CD8-positive, alpha-beta memory T cell (primary cell): ENCODE measurements around the gene ARHGEF28. TPM values are rescaled to one million over a fixed set of nuclear protein-coding genes. Genes with fewer than 3 reads are reported as not detected.

ENCODE experiments used
- CTCF ChIA-PET: fragments of 350-600 bp; sonication (Branson Sonifier 250); formaldehyde crosslinking; loops from one replicate; lab custom pipeline; 2021; ENCODE audit warnings: antibody characterized with exemption; lab: Charles Lee
- POLR2A ChIA-PET: fragments of 350-600 bp; sonication (Branson Sonifier 250); formaldehyde crosslinking; loops from one replicate; lab custom pipeline; 2021; ENCODE audit warnings: antibody characterized with exemption; lab: Charles Lee
- DNase-seq, 5 donors: peaks; one replicate each; pipeline versions ENCODE4 v3.0.0 to v3.0.0-alpha.2; 2020 to 2022; ENCODE audit warnings: mixed read lengths in 1 of 5
- H3K27ac ChIP-seq: one replicate; pipeline ENCODE4 v1.7.0; 2013; ENCODE audit warnings: low read depth, mild to moderate bottlenecking, low read length, moderate library complexity
- H3K27me3 ChIP-seq: 2 replicates; pipeline ENCODE4 v1.7.0; 2013; ENCODE audit warnings: low read length, mild to moderate bottlenecking; ENCODE audit not compliant: insufficient read depth, poor library complexity, severe bottlenecking
- H3K36me3 ChIP-seq: 2 replicates; pipeline ENCODE4 v1.7.0; 2013; ENCODE audit warnings: mild to moderate bottlenecking, low read length, moderate library complexity; ENCODE audit not compliant: insufficient read depth
- H3K4me1 ChIP-seq: 2 replicates; pipeline ENCODE4 v1.7.0; 2013; ENCODE audit warnings: mild to moderate bottlenecking, low read length, moderate library complexity; ENCODE audit not compliant: insufficient read depth
- H3K4me3 ChIP-seq: 2 replicates; pipeline ENCODE4 v1.7.0; 2013; ENCODE audit warnings: mild to moderate bottlenecking, low read length
- H3K9me3 ChIP-seq: 2 replicates; pipeline ENCODE4 v1.7.0; 2013; ENCODE audit warnings: mild to moderate bottlenecking, low read length
- H3K27ac Mint-ChIP-seq, 8 donors: one replicate each; pipeline ENCODE4 v1.8.0; 2020 to 2021; ENCODE audit warnings: mixed read lengths in 8 of 8, mild to moderate bottlenecking in 6 of 8, inconsistent platforms in 3 of 8, moderate library complexity in 3 of 8
- H3K27me3 Mint-ChIP-seq, 2 donors: one replicate each; pipeline ENCODE4 v1.8.0; 2020 to 2021; ENCODE audit warnings: mixed read lengths in 2 of 2, mild to moderate bottlenecking in 1 of 2, moderate library complexity in 1 of 2
- H3K36me3 Mint-ChIP-seq, 3 donors: one replicate each; pipeline ENCODE4 v1.8.0; 2020 to 2021; ENCODE audit warnings: mixed read lengths in 3 of 3, inconsistent platforms in 1 of 3, mild to moderate bottlenecking in 1 of 3
- H3K4me1 Mint-ChIP-seq, 3 donors: one replicate each; pipeline ENCODE4 v1.8.0; 2020 to 2021; ENCODE audit warnings: mixed read lengths in 3 of 3, inconsistent platforms in 1 of 3, mild to moderate bottlenecking in 1 of 3
- H3K4me3 Mint-ChIP-seq, 7 donors: one replicate each; pipeline ENCODE4 v1.8.0; 2020 to 2021; ENCODE audit warnings: mixed read lengths in 7 of 7, mild to moderate bottlenecking in 6 of 7, moderate library complexity in 4 of 7, inconsistent platforms in 2 of 7
- H3K9me3 Mint-ChIP-seq, 5 donors: one replicate each; pipeline ENCODE4 v1.8.0; 2020 to 2022; ENCODE audit warnings: mixed read lengths in 5 of 5, mild to moderate bottlenecking in 3 of 5, moderate library complexity in 2 of 5, inconsistent platforms in 1 of 5
- polyA plus RNA-seq: library from polyadenylated mRNA; unstranded; fragments of 300-500 nt; fragmentation: Illumina TruSeq; gene quantifications from one replicate; pipeline ENCODE4 v1.2.3, GENCODE V29; 2021
- total RNA-seq, 2 experiments: library from RNA; stranded (reverse); gene quantifications; one replicate each; pipeline ENCODE4 v1.2.3, GENCODE V29; 2021

Gene ARHGEF28
- total and polyA plus RNA-seq, 3 experiments from 2014 or later, result 0.24 to 0.28 (median 0.27) TPM

GRCh38 chr5:73902327-73903051, 276.5 kb downstream of the ARHGEF28 start:
- no peaks in the 10 kb centered on the region for H3K27me3 ChIP-seq
- no peaks in the 10 kb centered on the region for H3K4me1 Mint-ChIP-seq
- peaks cover 6 to 17% of the 10 kb centered on the region in 2 donors for H3K27me3 Mint-ChIP-seq
- H3K27ac ChIP-seq, result no peak overlapping the region
- DNase-seq, result peak in 2 of 5 donors; percentile 34 to 35
- no peaks in the 10 kb centered on the region for H3K9me3 Mint-ChIP-seq
- ChIA-PET CTCF (interaction anchor here (0.8 to 3.3 kb wide), 18 partner anchors 8 to 837 kb away, joined by 3 to 34 read pairs (median 4); partner anchors contain the start of gene ENC1), POLR2A (no interaction called here)
- H3K36me3 ChIP-seq, result no peaks in the 10 kb centered on the region
- H3K4me3 Mint-ChIP-seq, result no peak overlapping the region
- no peaks in the 10 kb centered on the region for H3K4me1 ChIP-seq
- no peaks in the 10 kb centered on the region for H3K36me3 Mint-ChIP-seq
- no peaks in the 10 kb centered on the region for H3K9me3 ChIP-seq
- H3K4me3 ChIP-seq, result no peak overlapping the region
- H3K27ac Mint-ChIP-seq, result no peak overlapping the region

- no peak for DNase-seq
- Histone ChIP-seq H3K36me3 (no peaks in the 10 kb centered on the region), H3K27ac (no peak overlapping the region), H3K27me3 (no peaks in the 10 kb centered on the region), H3K4me1 (no peaks in the 10 kb centered on the region), H3K9me3 (no peaks in the 10 kb centered on the region), H3K4me3 (no peak overlapping the region)
- Mint-ChIP-seq H3K9me3 (no peaks in the 10 kb centered on the region), H3K27ac (no peak overlapping the region), H3K36me3 (no peaks in the 10 kb centered on the region), H3K4me1 (no peaks in the 10 kb centered on the region), H3K27me3 (peaks cover 6 to 17% of the 10 kb centered on the region in 2 donors), H3K4me3 (no peak overlapping the region)
- ChIA-PET POLR2A (no interaction called here), CTCF (interaction anchor here (0.8 to 3.3 kb wide), 15 partner anchors 8 to 836 kb away, joined by 3 to 34 read pairs (median 5); partner anchors contain the start of gene ENC1)
Observed at GRCh38 chr5:73903169-73903568, 277.2 kb downstream of the ARHGEF28 start.

- no peaks in the 10 kb centered on the region for H3K36me3 Mint-ChIP-seq
- no peak for DNase-seq
- no peaks in the 10 kb centered on the region for H3K4me1 ChIP-seq
- no peaks in the 10 kb centered on the region for H3K36me3 ChIP-seq
- no peaks in the 10 kb centered on the region for H3K27me3 ChIP-seq
- no peaks in the 10 kb centered on the region for H3K9me3 ChIP-seq
- H3K4me3 Mint-ChIP-seq, result no peak overlapping the region
- H3K27ac Mint-ChIP-seq, result no peak overlapping the region
- H3K27me3 Mint-ChIP-seq, result peaks cover 2 to 3% of the 10 kb centered on the region in 2 donors
- ChIA-PET CTCF (interaction anchor here (3.3 kb wide), 1 partner anchor 744 kb away, joined by 16 read pairs; no protein-coding TSS in a partner anchor), POLR2A (no interaction called here)
- H3K4me1 Mint-ChIP-seq, result no peaks in the 10 kb centered on the region
- H3K27ac ChIP-seq, result no peak overlapping the region
- H3K4me3 ChIP-seq, result no peak overlapping the region
- H3K9me3 Mint-ChIP-seq, result no peaks in the 10 kb centered on the region
Observed at GRCh38 chr5:73906277-73906676, 280.3 kb downstream of the ARHGEF28 start.

- CTCF ChIA-PET, result interaction anchor here (1.4 to 3.3 kb wide), 2 partner anchors 736 to 743 kb away, joined by 4 to 16 read pairs; no protein-coding TSS in a partner anchor
- no peak overlapping the region for H3K4me3 Mint-ChIP-seq
- POLR2A ChIA-PET, result no interaction called here
Observed at GRCh38 chr5:73907164-73907563, 281.2 kb downstream of the ARHGEF28 start.

GRCh38 chr5:73908395-73908794, 282.4 kb downstream of the ARHGEF28 start:
- no peak overlapping the region for H3K4me3 Mint-ChIP-seq
- ChIA-PET POLR2A (no interaction called here), CTCF (interaction anchor here (1.4 to 3.3 kb wide), 2 partner anchors 735 to 741 kb away, joined by 4 to 16 read pairs; no protein-coding TSS in a partner anchor)
- Histone ChIP-seq H3K4me3 (no peak overlapping the region), H3K27ac (no peak overlapping the region), H3K4me1 (no peaks in the 10 kb centered on the region), H3K36me3 (no peaks in the 10 kb centered on the region), H3K27me3 (no peaks in the 10 kb centered on the region), H3K9me3 (no peaks in the 10 kb centered on the region)
- H3K4me1 Mint-ChIP-seq, result peaks cover 0 to 9% (median 0%) of the 10 kb centered on the region in 3 donors
- no peak for DNase-seq
- no peaks in the 10 kb centered on the region for H3K27me3 Mint-ChIP-seq
- no peaks in the 10 kb centered on the region for H3K36me3 Mint-ChIP-seq
- no peak overlapping the region for H3K27ac Mint-ChIP-seq
- no peaks in the 10 kb centered on the region for H3K9me3 Mint-ChIP-seq

More at GRCh38 chr5:73907164-73907563, 281.2 kb downstream of the ARHGEF28 start:
- Mint-ChIP-seq H3K4me1 (peaks cover 0 to 6% (median 0%) of the 10 kb centered on the region in 3 donors), H3K27ac (no peak overlapping the region), H3K9me3 (no peaks in the 10 kb centered on the region), H3K36me3 (no peaks in the 10 kb centered on the region), H3K27me3 (peaks cover 0 to 2% of the 10 kb centered on the region in 2 donors)
- no peaks in the 10 kb centered on the region for H3K27me3 ChIP-seq
- no peak for DNase-seq
- H3K4me3 ChIP-seq, result no peak overlapping the region
- no peaks in the 10 kb centered on the region for H3K36me3 ChIP-seq
- no peak overlapping the region for H3K27ac ChIP-seq
- H3K4me1 ChIP-seq, result no peaks in the 10 kb centered on the region
- no peaks in the 10 kb centered on the region for H3K9me3 ChIP-seq

GRCh38 chr5:73908846-73909245, 282.9 kb downstream of the ARHGEF28 start:
- Histone ChIP-seq H3K9me3 (no peaks in the 10 kb centered on the region), H3K36me3 (no peaks in the 10 kb centered on the region), H3K27me3 (no peaks in the 10 kb centered on the region), H3K27ac (no peak overlapping the region), H3K4me1 (no peaks in the 10 kb centered on the region), H3K4me3 (no peak overlapping the region)
- ChIA-PET POLR2A (no interaction called here), CTCF (interaction anchor here (3.3 kb wide), 1 partner anchor 741 kb away, joined by 16 read pairs; no protein-coding TSS in a partner anchor)
- Mint-ChIP-seq H3K36me3 (no peaks in the 10 kb centered on the region), H3K4me3 (no peak overlapping the region), H3K4me1 (peaks cover 0 to 9% (median 0%) of the 10 kb centered on the region in 3 donors), H3K27ac (no peak overlapping the region), H3K27me3 (no peaks in the 10 kb centered on the region), H3K9me3 (no peaks in the 10 kb centered on the region)
- DNase-seq, result no peak

- Mint-ChIP-seq H3K36me3 (no peaks in the 10 kb centered on the region), H3K4me3 (no peak overlapping the region), H3K27ac (no peak overlapping the region), H3K27me3 (no peaks in the 10 kb centered on the region), H3K4me1 (peaks cover 0 to 9% (median 0%) of the 10 kb centered on the region in 3 donors), H3K9me3 (no peaks in the 10 kb centered on the region)
- Histone ChIP-seq H3K27me3 (no peaks in the 10 kb centered on the region), H3K4me1 (no peaks in the 10 kb centered on the region), H3K36me3 (no peaks in the 10 kb centered on the region), H3K27ac (no peak overlapping the region), H3K4me3 (no peak overlapping the region), H3K9me3 (no peaks in the 10 kb centered on the region)
- DNase-seq, result no peak
- POLR2A ChIA-PET, result no interaction called here
- CTCF ChIA-PET, result interaction anchor here (0.7 kb wide), 1 partner anchor 316 kb away, joined by 4 read pairs; no protein-coding TSS in a partner anchor
Observed at GRCh38 chr5:73909474-73909873, 283.5 kb downstream of the ARHGEF28 start.

GRCh38 chr5:73911761-73912393, 285.9 kb downstream of the ARHGEF28 start:
- CTCF ChIA-PET, result interaction anchor here (1.6 kb wide), 1 partner anchor 10 kb away, joined by 6 read pairs; no protein-coding TSS in a partner anchor

More at GRCh38 chr5:73911761-73912393, 285.9 kb downstream of the ARHGEF28 start:
- H3K4me3 ChIP-seq, result no peak overlapping the region
- Mint-ChIP-seq H3K4me1 (peaks cover 0 to 9% (median 0%) of the 10 kb centered on the region in 3 donors), H3K27ac (no peak overlapping the region), H3K9me3 (no peaks in the 10 kb centered on the region), H3K27me3 (no peaks in the 10 kb centered on the region), H3K36me3 (no peaks in the 10 kb centered on the region), H3K4me3 (no peak overlapping the region)
- no peak for DNase-seq
- no peak overlapping the region for H3K27ac ChIP-seq
- H3K27me3 ChIP-seq, result no peaks in the 10 kb centered on the region
- POLR2A ChIA-PET, result no interaction called here
- no peaks in the 10 kb centered on the region for H3K9me3 ChIP-seq
- H3K36me3 ChIP-seq, result no peaks in the 10 kb centered on the region
- H3K4me1 ChIP-seq, result no peaks in the 10 kb centered on the region
